HG03280 (cell line): ENCODE measurements around the gene PHLDA2.

Experiments used
- ATAC-seq: cut with Tn5 transposase; IDR thresholded peaks from one replicate; pipeline ENCODE4 v1.9.1; 2021; ENCODE audit warnings: mild to moderate bottlenecking, moderate library complexity; ENCODE audit not compliant: unreplicated experiment

The PHLDA2 gene

GRCh38 chr11:2883979-2884815 lies 45.0 kb downstream of the PHLDA2 start:
- no peak for ATAC-seq

DNA sequence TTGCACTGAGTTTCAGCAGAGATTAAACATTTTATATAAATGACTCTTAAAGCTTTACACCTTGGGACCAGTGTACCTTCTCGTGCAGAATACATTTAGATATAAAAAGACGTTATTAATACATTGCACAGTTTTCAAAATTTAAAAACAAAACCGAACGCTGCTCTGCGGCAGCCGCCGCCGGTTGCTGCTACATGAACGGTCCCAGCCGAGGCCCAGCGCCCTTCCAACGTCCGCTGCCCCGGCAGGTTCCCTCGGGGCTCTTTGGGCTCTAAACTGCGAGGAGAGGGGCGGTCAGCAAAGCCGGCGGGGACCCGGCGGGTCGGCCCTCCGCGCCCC lies 45.6 kb downstream of the PHLDA2 start:
- ATAC-seq = no peak

DNA sequence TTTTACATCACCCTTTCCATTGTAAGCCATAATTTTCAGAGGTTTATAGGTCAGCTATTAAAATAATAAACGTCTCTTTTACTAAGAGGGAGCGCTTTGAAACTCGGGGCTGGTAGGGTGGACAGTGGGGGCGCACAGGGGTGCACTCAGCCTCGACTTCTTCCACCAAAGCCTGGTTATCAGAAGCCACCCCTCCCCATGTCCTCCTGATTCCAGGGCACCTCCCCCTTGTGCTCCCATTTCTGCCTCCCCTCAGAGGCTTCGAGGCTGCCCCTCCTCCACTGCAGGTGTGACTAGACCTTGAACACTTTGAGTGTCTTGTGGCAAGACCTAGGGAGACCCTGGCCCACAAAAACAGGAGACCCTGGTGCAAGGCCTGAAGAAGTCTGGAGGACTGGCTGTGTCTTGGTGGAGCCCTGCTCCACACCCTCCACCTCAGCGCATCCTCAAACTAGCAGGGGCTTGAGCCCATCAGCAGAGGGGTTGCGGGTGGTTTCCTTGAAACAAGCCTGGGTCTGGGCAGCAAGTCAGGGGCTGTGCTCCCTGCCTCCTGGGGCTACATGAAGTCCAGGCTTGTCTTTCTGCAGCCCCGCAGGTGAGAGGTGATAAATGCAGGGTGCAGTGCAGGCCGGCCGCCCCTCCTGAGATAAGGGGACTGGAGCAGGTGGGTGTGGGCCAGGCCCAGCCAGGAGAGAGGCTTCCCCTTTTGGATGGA lies 46.7 kb downstream of the PHLDA2 start:
- no peak for ATAC-seq

DNA sequence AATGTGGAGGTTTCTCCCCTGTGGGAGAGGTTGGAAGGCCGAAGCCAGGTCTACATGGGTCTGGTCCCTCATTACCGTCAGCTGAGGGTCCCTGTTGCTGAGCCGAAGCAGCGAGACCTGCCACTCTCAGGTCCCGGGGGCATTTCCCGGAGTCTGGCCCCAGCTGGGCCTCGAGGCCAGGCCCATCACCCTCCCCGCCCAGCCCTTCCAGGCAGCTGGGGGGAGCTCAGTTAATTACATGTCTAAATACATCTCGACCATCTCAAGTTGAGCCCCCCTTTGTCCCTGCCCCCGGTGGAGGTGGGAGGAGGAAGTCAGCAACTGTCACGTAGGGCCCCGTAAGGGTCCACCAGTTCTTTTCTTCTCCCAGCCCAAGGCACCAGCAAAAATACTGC lies 47.2 kb downstream of the PHLDA2 start:
- no peak for ATAC-seq

- no peak for ATAC-seq
Measured at GRCh38 chr11:2881076-2881980, 47.9 kb downstream of the PHLDA2 start.

DNA sequence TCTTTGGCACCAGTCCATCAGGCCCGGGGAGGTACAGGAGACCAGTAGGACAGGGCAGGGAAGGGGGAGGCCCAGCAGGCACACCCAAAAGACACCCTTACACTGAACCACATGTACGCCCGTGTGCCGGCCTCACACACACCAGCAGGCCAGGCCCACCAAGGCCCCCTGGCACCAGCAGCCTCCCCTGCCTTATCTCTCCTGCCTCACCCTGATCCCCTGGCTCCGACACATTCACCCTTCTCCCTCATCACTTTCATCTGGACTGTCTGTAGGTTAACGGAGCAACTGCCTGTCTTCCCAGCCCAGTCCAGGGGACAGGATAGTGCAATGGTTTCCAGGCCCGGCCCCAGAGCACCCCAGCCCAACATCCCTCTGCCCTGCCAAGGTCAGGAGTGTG lies 48.6 kb downstream of the PHLDA2 start:
- no peak for ATAC-seq

DNA sequence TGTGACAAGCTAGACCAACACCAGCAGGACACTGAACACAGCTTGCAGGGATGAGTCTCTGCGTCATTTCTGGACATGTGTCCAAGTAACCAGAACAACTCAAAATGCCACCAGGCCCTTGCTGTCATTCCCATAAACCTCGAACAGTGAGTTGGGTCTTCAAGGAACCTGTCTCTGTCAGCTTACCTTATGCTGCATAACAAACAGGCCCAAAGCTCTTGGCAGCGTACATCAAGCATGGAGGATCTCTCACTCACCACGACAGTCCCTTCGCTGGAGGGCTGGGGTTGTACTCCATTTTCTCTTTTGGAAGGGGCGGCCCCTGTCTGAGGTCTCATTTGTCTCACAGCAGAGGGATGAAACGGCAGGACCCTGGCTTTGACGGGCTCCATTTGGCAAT lies 50.4 kb downstream of the PHLDA2 start:
- ATAC-seq = no peak
